Measurements from ENCODE around the gene CWC27.

Gene CWC27

DNA sequence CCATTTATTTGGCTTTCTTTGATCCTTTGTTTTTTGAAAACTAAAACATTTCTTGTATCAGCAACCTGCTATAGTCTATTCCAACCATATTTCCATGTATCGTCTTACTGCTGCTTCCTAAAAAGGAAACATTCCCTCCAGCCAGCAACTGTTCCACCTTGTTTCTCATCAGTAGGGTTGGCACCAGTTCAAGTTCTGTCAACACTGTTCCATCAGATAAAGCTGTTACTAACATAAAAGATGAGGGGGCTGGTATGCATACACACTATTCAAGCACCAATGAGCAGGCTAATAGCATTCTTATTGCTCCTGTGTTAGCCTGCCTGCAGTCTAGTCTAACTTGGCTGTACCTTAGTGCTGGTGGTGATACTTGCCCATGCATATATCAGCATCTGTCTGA lies 178.3 kb downstream of the CWC27 start:
- Histone ChIP-seq H3K4me3 (ENCODE audit: low read depth, low read length, poor library complexity, severe bottlenecking) (no peak overlapping the region), H3K4me1 (ENCODE audit: insufficient read depth, low read length, severe bottlenecking) (no peaks in the 10 kb centered on the region), H3K27ac (ENCODE audit: low read depth, low read length, poor library complexity, severe bottlenecking) (no peak overlapping the region), H3K9me3 (ENCODE audit: low read length) (no peaks in the 10 kb centered on the region), H4K20me1 (ENCODE audit: insufficient read depth, low read length) (no peaks in the 10 kb centered on the region), H3K4me2 (ENCODE audit: low read length) (no peak overlapping the region), H3K9ac (ENCODE audit: low read length) (no peak overlapping the region), H3K9me2 (ENCODE audit: low read depth, low read length) (no peaks in the 10 kb centered on the region), H3K27me3 (ENCODE audit: insufficient read depth, low read length) (no peaks in the 10 kb centered on the region), H3K36me3 (ENCODE audit: insufficient read depth, low read length) (no peaks in the 10 kb centered on the region), H2AFZ (ENCODE audit: low read length) (no peak overlapping the region), H3K79me2 (ENCODE audit: insufficient read depth, low read length) (no peaks in the 10 kb centered on the region), H3F3A (ENCODE audit: insufficient read depth, low read length) (no peaks in the 10 kb centered on the region)
- TF ChIP-seq EZH2 (IDR thresholded peaks at IDR 0.05; ENCODE audit: borderline replicate concordance, low read length), result no peak
- TF ChIP-seq CTCF (IDR thresholded peaks at IDR 0.05; ENCODE audit: low read length), result no peak

- H3K27me3 ChIP-seq (ENCODE audit: insufficient read depth, low read length), result no peaks in the 10 kb centered on the region
- H3K4me3 ChIP-seq (ENCODE audit: low read depth, low read length, poor library complexity, severe bottlenecking), result no peak overlapping the region
- no peaks in the 10 kb centered on the region for H4K20me1 ChIP-seq (ENCODE audit: insufficient read depth, low read length)
- no peak overlapping the region for H3K27ac ChIP-seq (ENCODE audit: low read depth, low read length, poor library complexity, severe bottlenecking)
- H3K9me2 ChIP-seq (ENCODE audit: low read depth, low read length), result no peaks in the 10 kb centered on the region
- H3K36me3 ChIP-seq (ENCODE audit: insufficient read depth, low read length), result no peaks in the 10 kb centered on the region
- no peak overlapping the region for H3K9ac ChIP-seq (ENCODE audit: low read length)
- TF ChIP-seq EZH2 (IDR thresholded peaks at IDR 0.05; ENCODE audit: borderline replicate concordance, low read length), result no peak
- no peak for TF ChIP-seq CTCF (IDR thresholded peaks at IDR 0.05; ENCODE audit: low read length)
- 0 out of 2 replicates have a peak, but pooled peaks cover under 1% of the 10 kb centered on the region for H3K9me3 ChIP-seq (ENCODE audit: low read length)
- no peak overlapping the region for H3K4me2 ChIP-seq (ENCODE audit: low read length)
- H2AFZ ChIP-seq (ENCODE audit: low read length), result no peak overlapping the region
- no peaks in the 10 kb centered on the region for H3K4me1 ChIP-seq (ENCODE audit: insufficient read depth, low read length, severe bottlenecking)
- H3F3A ChIP-seq (ENCODE audit: insufficient read depth, low read length), result no peaks in the 10 kb centered on the region
- H3K79me2 ChIP-seq (ENCODE audit: insufficient read depth, low read length), result no peaks in the 10 kb centered on the region
Observed at GRCh38 chr5:64947801-64948200, 179.1 kb downstream of the CWC27 start.

DNA sequence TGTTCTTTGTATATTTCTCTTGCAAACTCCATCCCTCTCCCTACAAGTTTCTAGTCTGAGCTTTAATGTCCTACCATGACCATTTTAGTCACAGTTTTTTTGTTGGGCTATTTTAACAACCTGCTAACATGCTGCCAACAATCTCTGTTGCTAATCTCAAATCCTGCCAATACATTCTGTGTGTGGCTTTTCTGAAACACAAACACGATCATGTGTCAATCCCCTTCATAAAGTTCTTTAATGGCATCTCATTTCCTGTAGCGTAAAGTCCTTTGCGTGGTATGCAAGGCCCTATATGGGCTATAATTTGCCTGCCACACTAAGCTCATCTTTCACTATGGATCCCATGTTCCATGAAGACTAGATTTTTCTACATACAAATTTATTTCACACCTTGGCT lies 180.6 kb downstream of the CWC27 start:
- no peak overlapping the region for H3K9ac ChIP-seq (ENCODE audit: low read length)
- 0 out of 2 replicates have a peak, but pooled peaks cover 2% of the 10 kb centered on the region for H3K9me3 ChIP-seq (ENCODE audit: low read length)
- no peaks in the 10 kb centered on the region for H3K9me2 ChIP-seq (ENCODE audit: low read depth, low read length)
- H2AFZ ChIP-seq (ENCODE audit: low read length), result no peak overlapping the region
- no peak overlapping the region for H3K4me2 ChIP-seq (ENCODE audit: low read length)
- no peaks in the 10 kb centered on the region for H3K27me3 ChIP-seq (ENCODE audit: insufficient read depth, low read length)
- H3K4me3 ChIP-seq (ENCODE audit: low read depth, low read length, poor library complexity, severe bottlenecking), result no peak overlapping the region
- TF ChIP-seq CTCF (IDR thresholded peaks at IDR 0.05; ENCODE audit: low read length), result no peak
- no peak for TF ChIP-seq EZH2 (IDR thresholded peaks at IDR 0.05; ENCODE audit: borderline replicate concordance, low read length)
- H3K4me1 ChIP-seq (ENCODE audit: insufficient read depth, low read length, severe bottlenecking), result no peaks in the 10 kb centered on the region
- H3K79me2 ChIP-seq (ENCODE audit: insufficient read depth, low read length), result no peaks in the 10 kb centered on the region
- no peaks in the 10 kb centered on the region for H4K20me1 ChIP-seq (ENCODE audit: insufficient read depth, low read length)
- no peaks in the 10 kb centered on the region for H3F3A ChIP-seq (ENCODE audit: insufficient read depth, low read length)
- no peak overlapping the region for H3K27ac ChIP-seq (ENCODE audit: low read depth, low read length, poor library complexity, severe bottlenecking)
- H3K36me3 ChIP-seq (ENCODE audit: insufficient read depth, low read length), result no peaks in the 10 kb centered on the region
